GM13977 (cell line): ENCODE results near the gene SBNO2.

ENCODE experiments used
- DNase-seq: peaks from one replicate; pipeline ENCODE4 v3.0.0; 2012; ENCODE audit warnings: low spot score
- in situ Hi-C: fragments of 300-500 bp; cut with MboI; formaldehyde crosslinking; loops from one replicate; pipeline ENCODE4 v1.12.0; 2022; ENCODE audit warnings: low sequenced_read_pairs, low pct_unique_long_range_greater_than_20kb, mixed read lengths, inconsistent platforms; ENCODE audit not compliant: unreplicated experiment
- TF ChIP-seq, protein P1 (sequence below): IDR thresholded peaks from 2 replicates; pipeline ENCODE4 v1.5.1; 2012; ENCODE audit warnings: mild to moderate bottlenecking, control low read depth; ENCODE audit not compliant: insufficient read depth; ENCODE audit errors: extremely low read depth, missing control alignments

The SBNO2 gene

GRCh38 chr19:1162404-1163282 is 11.4 kb downstream of the SBNO2 start:
- in situ Hi-C loops, result no loop called here

GRCh38 chr19:1161716-1162115 is 12.4 kb downstream of the SBNO2 start:
- DNase-seq, result no peak
- in situ Hi-C loops, result no loop called here
- TF ChIP-seq, protein P1, sequence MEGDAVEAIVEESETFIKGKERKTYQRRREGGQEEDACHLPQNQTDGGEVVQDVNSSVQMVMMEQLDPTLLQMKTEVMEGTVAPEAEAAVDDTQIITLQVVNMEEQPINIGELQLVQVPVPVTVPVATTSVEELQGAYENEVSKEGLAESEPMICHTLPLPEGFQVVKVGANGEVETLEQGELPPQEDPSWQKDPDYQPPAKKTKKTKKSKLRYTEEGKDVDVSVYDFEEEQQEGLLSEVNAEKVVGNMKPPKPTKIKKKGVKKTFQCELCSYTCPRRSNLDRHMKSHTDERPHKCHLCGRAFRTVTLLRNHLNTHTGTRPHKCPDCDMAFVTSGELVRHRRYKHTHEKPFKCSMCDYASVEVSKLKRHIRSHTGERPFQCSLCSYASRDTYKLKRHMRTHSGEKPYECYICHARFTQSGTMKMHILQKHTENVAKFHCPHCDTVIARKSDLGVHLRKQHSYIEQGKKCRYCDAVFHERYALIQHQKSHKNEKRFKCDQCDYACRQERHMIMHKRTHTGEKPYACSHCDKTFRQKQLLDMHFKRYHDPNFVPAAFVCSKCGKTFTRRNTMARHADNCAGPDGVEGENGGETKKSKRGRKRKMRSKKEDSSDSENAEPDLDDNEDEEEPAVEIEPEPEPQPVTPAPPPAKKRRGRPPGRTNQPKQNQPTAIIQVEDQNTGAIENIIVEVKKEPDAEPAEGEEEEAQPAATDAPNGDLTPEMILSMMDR, result no peak

More at GRCh38 chr19:1162404-1163282, 11.4 kb downstream of the SBNO2 start:
- TF ChIP-seq, protein P1, result no peak
- DNase-seq, result no peak

DNA sequence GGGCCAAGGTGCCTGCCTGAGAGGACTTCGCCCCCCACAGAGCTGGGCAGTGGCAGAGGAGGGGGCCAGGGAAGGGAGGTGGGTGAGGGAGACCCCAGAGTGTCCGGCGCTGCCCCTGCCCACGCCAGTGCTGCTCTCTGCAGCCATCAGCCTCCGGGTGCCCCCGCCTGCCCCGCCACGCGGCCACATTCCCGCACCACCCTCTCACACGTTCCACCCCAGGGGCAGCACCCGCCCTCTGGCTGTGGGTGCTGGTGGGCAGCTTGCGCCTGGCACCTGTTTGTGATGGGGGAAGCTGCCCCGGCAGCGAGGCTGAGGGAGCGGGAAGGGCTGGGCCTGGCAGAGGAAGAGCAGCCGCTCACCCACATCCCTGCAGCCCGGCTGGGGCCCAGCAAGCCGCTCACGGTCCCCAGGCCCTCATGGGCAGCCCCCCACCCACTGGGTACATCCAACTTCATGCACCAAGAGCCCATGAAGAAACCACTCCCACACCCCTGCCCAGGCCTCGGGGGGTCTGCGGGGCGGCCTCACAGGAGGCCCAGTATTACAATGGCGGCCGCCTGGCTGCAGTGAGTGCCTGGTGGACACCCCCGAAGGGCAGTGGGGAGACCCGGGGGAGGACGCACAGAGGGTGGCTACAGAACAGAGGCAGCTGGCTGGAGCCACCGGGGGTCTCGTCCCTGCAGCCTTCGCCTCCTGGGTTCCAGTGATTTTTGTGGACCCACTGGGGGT is 14.0 kb downstream of the SBNO2 start:
- TF ChIP-seq, protein P1, result no peak
- in situ Hi-C loops, result no loop called here
- no peak for DNase-seq

DNA sequence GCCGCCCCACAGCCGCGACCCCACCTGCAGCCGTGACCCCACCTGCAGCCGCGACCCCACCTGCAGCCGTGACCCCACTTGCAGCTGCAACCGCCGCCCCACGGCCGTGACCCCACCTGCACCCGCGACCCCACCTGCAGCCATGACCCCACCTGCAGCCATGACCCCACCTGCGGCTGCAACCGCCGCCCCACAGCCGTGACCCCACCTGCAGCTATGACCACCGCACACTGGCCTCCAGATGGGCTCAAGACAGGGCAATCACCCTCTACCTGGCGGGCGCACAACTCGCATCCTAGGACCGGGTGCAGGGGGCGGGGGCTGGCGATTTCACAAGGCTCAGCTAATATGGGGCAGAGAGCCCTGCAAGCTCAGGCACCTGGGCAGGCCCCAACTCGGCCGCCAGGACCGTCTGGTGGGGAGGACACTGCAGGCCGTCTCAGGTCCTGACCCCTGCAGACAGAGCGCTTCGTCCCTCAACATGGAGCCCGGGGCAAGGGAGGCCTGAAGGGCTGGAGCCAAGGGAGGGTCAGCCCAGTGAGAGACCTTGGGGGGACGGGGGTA is 15.1 kb downstream of the SBNO2 start:
- DNase-seq, result no peak
- TF ChIP-seq, protein P1, result no peak
- in situ Hi-C loops, result no loop called here

DNA sequence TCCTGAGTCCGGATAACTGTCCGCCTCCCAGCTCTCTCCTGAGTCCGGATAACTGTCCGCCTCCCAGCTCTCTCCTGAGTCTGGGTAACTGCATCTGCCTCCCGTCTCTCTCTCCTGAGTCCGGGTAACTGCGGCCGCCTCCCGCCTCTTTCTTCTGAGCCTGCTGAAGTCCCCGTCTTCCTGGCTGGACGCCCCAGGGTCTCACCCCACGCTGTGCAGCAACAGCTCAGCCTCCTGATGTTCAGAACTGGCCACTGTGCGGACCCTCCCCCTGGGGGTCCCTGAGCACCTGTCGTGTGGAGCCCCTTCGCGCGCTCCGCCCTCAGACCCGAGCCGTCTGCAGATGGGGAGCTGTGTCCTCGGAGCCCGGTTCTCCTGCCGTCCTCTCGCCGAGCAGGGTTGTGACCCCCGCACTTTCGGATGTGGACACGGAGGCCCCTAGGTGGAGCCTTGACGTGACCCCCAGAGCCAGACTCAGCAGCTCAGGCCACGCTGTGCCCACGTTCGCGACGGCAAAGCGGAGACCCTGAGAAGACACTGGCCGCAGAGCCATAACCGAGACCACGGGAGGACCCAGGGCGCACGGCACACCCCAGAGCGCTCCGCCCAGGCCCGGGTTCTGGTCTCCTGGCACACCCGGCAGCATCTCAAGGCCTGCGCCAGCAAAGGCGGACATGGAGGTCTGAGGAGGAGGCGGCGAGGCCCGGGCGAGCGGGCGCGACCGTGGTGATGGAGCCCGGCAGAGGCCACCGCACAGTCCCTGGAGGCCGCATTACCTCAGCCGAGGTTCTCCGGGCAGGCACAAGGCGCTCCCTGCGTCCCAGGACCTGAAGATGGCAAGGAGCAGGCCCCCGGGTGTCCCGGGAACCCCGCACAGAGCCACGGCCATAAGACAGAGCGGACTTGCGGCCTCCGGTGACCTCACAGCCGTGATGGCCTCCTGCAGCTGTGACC is 15.9 kb downstream of the SBNO2 start:
- in situ Hi-C loops, result no loop called here
- no peak for DNase-seq
- TF ChIP-seq, protein P1, result no peak
